Measurements from ENCODE around the gene TRABD2A. TPM values are rescaled to one million over a fixed set of nuclear protein-coding genes. Genes with fewer than 3 reads are reported as not detected.

Gene TRABD2A
- total RNA-seq, 4 donors from 2014 or later, result 0.14 to 3.0 (median 0.29) TPM; not detected in 1

DNA sequence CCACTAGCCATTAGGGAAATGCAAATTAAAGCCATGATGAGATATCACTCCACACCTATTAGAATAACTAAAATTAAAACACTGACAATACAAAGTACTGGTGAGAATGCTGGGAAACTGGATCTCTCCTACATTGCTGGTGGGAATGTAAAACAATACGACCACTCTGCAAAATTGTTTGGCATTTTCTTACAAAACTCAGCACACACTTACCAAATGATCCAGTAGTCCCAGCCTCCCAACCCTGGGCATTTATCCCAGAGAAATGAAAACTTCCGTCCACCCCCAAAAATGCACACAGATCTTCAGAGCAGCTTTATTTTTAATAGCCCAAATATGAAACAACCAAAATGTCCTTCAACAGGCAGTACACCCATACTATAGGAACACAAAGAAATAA lies 15.7 kb upstream of the TRABD2A start:
- Histone ChIP-seq H3K27ac (no peak overlapping the region), H3K36me3 (no peaks in the 10 kb centered on the region), H3K27me3 (no peaks in the 10 kb centered on the region), H3K4me3 (no peak overlapping the region), H3K9me3 (no peaks in the 10 kb centered on the region), H3K4me1 (no peaks in the 10 kb centered on the region)
- intact Hi-C loops (cut with DNase I; ENCODE audit: low total_unique reads), result no loop called here
- DNase-seq, result no peak
- no peak for TF ChIP-seq POLR2A (IDR thresholded peaks at IDR 0.05)
- TF ChIP-seq, protein P1, sequence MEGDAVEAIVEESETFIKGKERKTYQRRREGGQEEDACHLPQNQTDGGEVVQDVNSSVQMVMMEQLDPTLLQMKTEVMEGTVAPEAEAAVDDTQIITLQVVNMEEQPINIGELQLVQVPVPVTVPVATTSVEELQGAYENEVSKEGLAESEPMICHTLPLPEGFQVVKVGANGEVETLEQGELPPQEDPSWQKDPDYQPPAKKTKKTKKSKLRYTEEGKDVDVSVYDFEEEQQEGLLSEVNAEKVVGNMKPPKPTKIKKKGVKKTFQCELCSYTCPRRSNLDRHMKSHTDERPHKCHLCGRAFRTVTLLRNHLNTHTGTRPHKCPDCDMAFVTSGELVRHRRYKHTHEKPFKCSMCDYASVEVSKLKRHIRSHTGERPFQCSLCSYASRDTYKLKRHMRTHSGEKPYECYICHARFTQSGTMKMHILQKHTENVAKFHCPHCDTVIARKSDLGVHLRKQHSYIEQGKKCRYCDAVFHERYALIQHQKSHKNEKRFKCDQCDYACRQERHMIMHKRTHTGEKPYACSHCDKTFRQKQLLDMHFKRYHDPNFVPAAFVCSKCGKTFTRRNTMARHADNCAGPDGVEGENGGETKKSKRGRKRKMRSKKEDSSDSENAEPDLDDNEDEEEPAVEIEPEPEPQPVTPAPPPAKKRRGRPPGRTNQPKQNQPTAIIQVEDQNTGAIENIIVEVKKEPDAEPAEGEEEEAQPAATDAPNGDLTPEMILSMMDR (IDR thresholded peaks at IDR 0.05), result no peak

DNA sequence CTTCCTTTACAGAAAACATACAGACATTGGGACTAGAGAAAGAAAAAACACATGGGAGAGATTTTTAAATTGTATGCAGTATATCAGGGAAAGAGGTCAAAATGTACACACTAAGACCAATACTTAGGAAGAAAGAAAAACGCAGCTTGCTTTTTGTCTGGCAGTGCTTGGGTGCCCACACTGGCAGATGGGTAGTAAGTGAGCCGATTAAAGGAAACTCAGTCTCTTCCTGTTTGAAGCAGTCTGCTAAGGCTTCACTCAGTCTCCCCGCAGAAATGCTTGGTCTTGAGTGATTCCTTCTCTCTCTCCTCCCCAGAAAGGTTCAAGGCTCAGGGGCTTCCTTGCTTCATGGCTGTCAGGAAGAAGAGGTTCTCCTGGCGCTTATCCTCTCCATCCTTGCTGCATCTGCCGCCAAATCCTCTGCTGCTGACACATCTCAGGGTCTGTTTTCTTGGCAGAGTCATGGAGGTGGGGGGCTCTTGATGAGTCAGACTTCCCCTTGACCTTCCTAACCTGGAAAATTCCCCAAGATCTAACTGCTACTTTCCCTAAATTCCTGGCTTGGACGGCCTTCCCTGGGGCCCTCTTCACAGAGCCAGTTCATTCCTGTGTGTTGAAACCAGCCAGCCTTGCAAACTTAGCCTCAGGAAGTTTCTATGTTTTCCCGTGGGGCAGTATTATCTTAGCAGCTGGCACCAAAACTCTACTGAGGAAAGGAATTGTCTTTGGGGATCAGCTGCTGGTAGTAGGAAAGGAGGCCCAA lies 14.1 kb upstream of the TRABD2A start:
- no peak for DNase-seq
- Histone ChIP-seq H3K36me3 (no peaks in the 10 kb centered on the region), H3K4me3 (no peak overlapping the region), H3K27ac (no peak overlapping the region), H3K9me3 (no peaks in the 10 kb centered on the region), H3K27me3 (no peaks in the 10 kb centered on the region), H3K4me1 (no peaks in the 10 kb centered on the region)
- no peak for TF ChIP-seq POLR2A (IDR thresholded peaks at IDR 0.05)
- TF ChIP-seq, protein P1 (IDR thresholded peaks at IDR 0.05), result no peak
- intact Hi-C loops (cut with DNase I; ENCODE audit: low total_unique reads), result no loop called here

DNA sequence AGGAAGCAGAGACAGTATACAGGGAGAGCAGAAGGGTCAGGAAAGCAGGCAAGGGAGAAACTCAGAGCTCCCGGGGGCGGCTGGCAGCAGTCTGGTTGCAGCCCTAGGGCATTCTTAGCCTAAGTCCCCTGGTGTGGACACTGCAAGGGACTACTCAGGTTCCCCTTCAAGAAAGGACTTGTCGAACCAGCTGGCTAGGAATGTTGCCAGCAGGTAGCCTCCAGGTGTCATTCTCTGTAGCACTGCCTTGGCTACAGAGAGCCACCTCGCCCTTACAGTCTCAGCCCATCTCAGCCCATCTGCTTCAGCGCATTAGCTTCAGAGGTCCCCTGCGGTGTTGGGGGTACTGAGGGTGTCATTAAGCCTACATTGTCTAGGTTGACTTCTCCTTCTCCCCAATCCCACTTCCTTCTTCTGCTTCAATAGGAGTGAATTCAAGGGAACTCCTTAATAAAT lies 13.3 kb upstream of the TRABD2A start:
- Histone ChIP-seq H3K9me3 (no peaks in the 10 kb centered on the region), H3K27me3 (no peaks in the 10 kb centered on the region), H3K36me3 (no peaks in the 10 kb centered on the region), H3K27ac (no peak overlapping the region), H3K4me3 (no peak overlapping the region), H3K4me1 (no peaks in the 10 kb centered on the region)
- TF ChIP-seq, protein P1 (IDR thresholded peaks at IDR 0.05), result no peak
- TF ChIP-seq POLR2A (IDR thresholded peaks at IDR 0.05), result no peak
- intact Hi-C loops (cut with DNase I; ENCODE audit: low total_unique reads), result no loop called here
- DNase-seq, result no peak

DNA sequence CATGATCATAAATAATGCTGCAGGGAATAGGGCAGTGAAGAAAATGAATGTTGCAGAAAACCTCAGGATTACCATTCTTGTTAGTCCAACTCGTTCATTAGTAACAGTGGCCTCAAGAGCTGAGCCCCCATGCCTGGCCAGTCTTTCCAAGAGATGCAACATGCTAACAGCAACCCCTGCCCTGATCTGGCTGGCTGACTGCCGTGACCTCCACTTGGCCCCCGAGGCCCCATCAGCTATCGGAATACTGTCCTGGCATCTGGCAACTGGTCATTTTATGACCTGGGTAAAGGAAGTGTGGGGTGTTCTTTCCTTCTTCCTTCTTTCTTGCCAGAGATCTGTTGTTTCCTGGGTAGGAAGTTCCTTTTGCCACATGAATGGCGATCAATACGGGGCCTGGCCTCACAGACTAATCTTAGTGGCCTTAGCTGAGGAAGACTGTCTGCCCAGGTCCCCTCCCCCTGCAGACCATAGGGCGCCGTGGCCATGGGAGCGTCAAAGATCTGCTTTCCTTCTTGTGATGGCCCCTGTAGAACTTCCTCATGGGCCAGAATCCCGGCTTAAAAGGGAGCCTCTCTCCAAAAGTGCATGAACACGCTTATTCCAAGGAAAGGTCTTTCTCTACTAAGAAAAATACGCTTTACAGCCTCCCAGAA lies 10.6 kb upstream of the TRABD2A start:
- Histone ChIP-seq H3K9me3 (no peaks in the 10 kb centered on the region), H3K27ac (no peak overlapping the region), H3K27me3 (no peaks in the 10 kb centered on the region), H3K36me3 (no peaks in the 10 kb centered on the region), H3K4me1 (no peaks in the 10 kb centered on the region), H3K4me3 (no peak overlapping the region)
- TF ChIP-seq POLR2A (IDR thresholded peaks at IDR 0.05), result no peak
- intact Hi-C loops (cut with DNase I; ENCODE audit: low total_unique reads), result no loop called here
- DNase-seq, result no peak

- TF ChIP-seq, protein P1 (IDR thresholded peaks at IDR 0.05), result no peak
- no peaks in the 10 kb centered on the region for H3K36me3 ChIP-seq
- intact Hi-C loops (cut with DNase I; ENCODE audit: low total_unique reads), result no loop called here
- DNase-seq, result no peak
- H3K9me3 ChIP-seq, result no peaks in the 10 kb centered on the region
- no peaks in the 10 kb centered on the region for H3K4me1 ChIP-seq
- H3K4me3 ChIP-seq, result peak overlapping the region in 1 of 2 donors; percentile 21
- no peaks in the 10 kb centered on the region for H3K27me3 ChIP-seq
- peak overlapping the region in 1 of 2 donors; percentile 34 for H3K27ac ChIP-seq
Measured at GRCh38 chr2:84889332-84889731, 8.4 kb upstream of the TRABD2A start.

All from uterus (tissue), 4 donors.